Inflammatory macrophage treated with lipopolysaccharide for 4 hours (primary cell): ENCODE data around the gene MYL5.
A peak's percentile ranks its signal among the peaks of the same experiment; 100 is the strongest.

Experiments
- DNase-seq: peaks from one replicate; pipeline ENCODE4 v3.0.0-alpha.2; 2020

MYL5 gene

DNA sequence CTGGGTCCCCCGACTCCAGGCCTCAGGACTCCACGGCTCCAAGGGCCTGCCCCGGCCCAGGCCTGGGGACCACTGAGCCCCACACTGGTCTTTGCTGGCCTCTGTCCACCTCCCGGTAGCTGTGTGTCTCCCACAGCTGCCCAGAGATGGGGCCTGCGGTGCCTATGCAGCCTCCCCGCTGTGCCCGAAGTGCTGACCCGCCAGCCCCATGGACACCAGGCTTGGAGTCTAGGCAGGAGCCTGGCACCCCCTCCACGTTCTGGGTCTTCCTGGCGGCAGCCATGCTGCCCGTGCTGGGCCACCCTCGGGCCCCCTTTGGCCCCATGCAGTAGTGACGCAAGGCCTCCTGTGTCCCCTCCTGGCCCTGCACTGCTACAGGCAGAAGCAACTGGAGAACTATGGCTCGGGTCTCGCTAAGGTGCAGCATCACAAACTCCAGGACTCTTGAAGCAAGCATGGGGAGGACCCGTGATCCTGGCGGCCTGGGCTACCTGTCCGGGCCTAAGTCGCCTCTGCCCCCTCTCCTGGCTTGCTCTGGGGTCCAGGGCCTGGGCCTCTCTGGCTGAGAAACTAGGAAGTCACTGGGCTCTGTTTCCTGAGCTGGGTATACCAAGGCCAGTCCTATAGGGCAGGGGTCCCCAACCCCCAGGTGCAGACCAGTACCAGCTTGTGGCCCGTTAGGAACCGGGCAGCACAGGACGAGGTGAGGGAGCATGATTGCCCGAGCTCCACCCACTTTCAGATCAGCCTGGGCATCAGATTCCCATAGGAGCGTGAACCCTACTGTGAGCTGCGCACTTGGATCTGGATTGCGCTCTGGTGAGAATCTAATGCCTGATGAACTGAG, 917 bp downstream of the MYL5 start:
- DNase-seq = no peak

DNA sequence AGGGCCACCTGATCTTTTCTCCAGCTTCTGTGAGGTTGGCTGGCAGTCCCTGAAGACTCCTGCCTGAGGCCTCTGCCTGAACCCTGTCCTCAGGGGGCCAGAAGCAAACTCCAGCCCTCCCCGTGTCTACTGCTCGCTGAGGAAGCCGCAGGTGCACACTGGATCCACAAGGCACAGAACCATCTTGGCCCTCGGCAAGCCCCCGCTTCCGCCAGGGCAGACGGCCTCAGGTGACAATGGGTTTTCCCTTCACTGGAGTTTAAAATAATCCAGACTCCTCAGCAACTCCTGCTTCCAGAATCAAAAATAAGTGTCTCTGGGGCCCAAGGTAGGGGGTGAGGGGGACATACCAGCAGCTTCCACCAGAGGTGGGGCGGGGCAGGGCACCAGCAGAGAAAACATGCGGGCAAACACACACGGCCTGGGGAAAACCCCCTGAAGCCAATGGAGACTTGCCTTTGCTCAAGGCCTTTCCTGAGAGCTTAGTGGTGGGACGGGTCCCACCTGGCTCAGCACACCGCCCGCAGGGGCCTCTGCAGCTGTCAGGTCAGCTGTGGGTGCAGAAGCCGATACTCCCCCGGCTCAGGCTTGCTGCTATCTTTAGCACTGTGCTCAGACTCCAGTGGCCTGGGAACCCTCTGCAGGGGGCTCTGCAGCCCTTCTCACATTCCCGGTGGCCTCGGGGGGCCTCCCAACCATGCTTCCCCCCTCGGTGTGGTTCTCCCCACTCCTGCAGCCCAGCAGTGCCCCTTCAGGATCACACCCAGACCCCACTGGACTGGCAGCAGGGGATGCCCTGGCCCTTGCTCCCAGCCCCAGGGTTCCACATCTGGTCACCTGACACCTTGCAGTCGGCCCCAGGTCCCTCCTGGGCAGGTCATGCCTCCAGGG, 1.9 kb downstream of the MYL5 start:
- no peak for DNase-seq

DNA sequence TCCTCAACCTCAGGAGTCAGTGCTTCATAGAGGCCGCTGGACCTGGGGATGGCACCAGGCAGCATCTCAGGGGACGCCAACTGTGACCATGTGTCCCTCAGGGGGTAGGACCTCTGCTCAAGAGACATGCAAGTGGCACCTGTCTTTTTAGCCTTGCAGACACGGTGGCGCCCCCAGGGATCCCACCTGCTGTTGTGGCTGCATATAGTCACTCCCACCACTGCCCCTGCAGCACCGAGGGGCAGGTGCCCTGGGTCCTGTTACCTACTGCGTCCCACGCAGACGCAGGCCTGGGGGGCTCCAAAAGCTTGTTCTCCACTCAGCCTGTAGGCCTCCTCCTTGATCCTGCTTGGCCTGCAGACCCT, 2.5 kb downstream of the MYL5 start:
- DNase-seq = no peak

DNA sequence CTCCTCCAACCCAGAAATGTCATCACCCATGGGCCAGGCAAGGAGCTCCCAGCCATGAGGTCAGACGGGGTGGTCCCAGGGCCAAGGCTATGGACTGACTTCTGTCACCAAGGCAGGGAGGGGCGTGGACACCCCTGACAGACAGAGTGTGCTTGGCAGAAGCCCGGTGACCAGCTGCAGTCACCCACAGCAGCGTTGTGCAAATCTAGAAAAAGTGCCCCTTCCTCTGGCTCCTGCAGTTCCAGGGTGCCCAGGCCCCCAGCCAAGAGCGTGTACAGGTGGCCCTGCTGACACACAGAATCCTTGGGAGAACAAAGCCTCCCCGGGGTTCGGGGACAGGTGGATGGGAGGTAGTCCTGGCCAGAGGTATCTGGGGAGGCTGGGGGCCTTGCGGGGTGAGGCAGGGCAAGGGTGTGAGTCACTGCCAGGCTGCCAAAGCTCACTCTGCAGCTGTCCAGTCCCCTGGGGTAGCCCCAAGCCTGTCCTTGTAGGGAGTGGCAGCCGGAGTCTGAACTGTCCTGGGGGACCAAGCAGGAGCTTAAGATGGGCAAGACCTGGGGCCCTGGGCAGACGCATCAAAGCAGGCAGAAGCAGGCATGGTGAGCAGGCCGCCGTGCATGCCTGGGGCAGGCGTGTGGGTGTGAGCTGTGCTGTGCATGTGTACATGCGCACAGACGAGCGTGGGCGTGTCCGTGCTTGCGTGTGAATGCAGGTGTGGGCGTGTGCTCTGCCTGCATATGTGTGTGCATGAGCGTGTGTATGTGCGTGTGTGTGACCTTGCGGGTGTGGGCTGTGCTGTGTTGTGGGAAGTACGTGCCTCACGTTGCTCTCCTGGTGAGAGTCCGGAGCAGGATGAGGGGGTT, 3.3 kb downstream of the MYL5 start:
- DNase-seq = no peak

DNA sequence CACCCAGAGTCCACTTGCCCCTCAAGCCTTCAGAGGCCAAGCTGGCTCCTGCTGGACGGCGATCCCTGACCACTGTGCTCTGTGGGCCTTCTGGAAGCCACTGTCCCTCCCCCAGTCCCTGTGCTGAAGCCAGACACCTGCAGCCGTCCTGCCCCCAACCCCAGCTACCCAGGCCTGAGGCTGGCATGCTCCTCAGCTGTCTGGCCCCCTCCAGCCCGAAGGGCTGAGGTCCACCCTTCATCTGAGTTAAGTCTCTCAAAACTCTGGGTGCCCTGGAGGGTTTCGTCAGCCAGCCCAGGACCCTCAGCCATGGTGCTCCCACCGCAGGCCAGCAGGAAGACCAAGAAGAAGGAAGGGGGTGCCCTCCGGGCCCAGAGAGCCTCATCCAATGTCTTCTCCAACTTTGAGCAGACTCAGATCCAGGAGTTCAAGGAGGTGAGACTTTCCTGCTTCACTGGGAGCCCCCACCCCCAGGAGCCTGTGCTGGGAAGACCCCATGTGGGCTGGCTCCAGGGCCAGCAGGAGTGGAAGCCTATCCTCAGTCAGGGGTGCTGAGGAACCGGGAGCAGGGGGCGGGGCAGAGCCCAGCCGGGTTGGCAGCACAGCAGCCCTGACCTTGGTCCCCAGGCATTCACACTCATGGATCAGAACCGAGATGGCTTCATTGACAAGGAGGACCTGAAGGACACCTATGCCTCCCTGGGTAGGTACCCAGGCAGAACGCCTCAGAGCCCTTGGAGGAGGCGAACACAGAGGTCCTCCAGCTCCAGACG, 4.2 kb downstream of the MYL5 start:
- DNase-seq = no peak

DNA sequence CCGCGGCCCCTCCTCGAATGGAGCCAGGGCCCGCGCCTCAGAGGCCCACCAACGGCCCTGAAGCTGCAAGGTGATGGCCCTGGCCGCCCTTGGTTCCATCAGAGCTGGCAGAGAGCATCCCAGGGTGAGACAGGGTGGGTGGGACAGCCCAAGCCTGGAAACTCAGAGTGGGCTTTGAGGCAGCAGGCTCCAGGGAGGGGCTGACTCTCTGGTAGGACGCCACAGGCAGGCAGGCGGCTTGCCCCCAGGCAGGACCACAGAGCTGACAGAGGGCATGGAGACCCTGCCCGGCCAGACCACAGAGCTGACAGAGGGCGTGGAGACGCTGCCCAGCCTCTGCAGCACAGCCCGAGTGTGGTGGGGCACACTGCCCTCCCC, 4.8 kb downstream of the MYL5 start:
- DNase-seq = no peak

DNA sequence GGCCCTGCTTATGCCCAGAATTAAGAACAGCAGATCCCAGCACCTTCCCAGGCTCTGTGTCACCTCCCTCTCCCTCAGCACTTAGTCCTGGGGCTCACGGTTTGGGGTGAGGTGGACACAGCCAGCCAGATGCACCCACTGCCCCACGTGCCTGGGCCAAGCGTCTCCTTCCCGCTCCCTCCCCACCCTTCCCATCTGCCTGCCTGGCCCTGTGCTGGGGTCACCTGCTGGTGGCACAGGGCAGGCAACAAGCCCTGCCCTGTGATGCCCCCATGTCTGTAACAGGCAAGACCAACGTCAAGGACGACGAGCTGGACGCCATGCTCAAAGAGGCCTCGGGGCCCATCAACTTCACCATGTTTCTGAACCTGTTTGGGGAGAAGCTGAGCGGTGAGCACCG, 5.3 kb downstream of the MYL5 start:
- no peak for DNase-seq

DNA sequence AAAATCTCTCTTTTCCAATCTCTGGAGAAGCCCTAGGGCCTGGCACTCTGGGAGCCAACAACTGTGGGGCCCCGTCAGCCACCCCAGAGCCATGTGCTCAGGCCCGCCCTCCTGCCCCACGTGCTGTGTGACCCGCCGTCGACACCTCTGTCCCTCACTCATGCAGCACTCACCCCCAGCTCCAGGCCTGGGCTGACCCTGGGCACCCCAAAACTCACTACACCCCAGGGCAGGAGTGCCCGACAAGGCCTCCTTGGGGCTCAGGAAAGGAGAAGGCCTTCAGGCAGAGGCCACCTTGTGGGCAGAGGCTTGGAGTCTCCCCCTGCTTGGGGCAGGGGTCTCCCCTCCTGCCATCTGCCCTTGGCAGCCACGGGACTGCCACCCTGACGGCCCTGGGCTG, 5.7 kb downstream of the MYL5 start:
- DNase-seq = no peak

DNA sequence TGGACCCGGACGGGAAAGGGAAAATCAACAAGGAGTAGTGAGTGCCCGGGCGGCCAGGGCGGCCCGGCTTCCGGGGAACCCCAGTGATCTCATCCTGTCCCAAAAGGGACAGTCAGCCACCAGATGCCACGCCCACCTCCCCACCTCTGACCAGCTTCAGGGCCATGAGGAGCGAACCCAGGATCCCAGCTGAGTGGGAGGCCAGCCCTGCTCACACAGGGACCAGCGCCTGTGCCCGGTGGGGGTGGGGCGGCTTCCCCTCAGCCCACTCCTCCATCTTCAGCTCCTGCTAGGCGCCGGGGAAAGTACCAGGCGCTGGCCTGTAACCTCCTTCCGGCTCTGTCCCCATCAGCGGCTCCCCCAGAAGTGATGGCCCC, 6.2 kb downstream of the MYL5 start:
- peak; percentile 59 for DNase-seq

DNA sequence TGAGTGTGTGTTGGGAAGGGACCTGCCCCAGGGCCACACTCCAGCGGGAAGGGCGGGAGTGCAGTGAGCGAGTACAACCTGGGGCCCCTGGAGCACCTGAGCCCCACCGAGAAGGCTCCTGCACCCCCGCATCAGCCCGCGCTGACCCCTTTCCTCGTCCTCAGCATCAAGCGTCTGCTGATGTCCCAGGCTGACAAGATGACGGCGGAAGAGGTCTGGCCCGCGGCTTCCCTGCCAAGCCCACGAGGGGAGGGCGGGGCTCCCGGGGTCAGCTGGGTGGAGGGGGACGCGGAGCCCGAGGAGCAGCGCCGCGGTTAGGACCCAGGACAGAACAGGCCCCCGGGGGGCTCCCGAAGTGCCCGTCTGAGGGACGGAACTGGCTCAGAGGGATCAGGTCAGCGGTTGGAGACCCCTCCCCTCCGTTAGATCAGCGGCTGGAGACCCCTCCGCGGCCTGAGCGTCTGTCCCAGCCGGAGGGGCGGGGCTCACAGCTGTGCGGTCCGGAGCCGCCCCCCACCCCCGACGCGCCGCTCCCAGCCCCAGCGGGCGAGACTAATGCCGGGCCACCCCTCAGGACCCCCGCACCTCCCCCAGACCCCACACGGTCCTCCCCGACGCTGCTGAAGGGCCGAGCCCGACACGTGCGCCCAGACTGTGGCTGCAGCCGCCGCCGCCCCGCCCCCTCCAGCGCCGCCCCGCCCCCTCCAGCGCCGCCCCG, 6.7 kb downstream of the MYL5 start:
- peak; percentile 33 for DNase-seq

DNA sequence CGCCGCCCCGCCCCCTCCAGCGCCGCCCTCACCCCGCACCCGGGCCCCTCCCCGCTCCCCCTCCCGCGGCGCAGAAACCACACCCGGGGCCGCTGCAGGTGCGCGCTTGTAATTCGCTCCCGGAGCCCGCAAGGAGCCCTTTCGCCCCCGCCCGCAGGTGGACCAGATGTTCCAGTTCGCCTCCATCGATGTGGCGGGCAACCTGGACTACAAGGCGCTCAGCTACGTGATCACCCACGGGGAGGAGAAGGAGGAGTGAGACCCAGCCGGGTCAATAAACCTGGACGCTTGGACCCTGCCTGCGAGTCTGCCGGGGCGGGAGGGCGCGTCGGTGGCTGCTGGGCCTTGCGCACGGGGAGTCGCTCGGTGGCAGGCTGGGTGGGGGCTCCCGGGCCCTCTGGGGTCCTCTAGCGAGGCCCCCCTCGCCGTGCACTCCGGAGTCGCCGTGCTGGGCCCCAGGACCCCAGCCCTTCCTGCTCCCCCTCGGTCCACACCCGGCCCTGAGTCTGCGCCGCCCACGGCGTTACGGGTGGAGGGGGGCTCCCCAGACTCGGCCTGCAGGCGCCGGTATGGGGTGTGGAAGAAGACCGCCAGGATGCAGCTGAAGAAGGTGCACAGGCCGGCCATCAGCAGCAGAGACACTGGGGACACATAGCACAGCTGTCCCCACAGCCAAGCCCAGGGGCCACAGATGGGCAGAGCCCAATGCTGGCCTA, 7.6 kb downstream of the MYL5 start:
- DNase-seq = no peak

DNA sequence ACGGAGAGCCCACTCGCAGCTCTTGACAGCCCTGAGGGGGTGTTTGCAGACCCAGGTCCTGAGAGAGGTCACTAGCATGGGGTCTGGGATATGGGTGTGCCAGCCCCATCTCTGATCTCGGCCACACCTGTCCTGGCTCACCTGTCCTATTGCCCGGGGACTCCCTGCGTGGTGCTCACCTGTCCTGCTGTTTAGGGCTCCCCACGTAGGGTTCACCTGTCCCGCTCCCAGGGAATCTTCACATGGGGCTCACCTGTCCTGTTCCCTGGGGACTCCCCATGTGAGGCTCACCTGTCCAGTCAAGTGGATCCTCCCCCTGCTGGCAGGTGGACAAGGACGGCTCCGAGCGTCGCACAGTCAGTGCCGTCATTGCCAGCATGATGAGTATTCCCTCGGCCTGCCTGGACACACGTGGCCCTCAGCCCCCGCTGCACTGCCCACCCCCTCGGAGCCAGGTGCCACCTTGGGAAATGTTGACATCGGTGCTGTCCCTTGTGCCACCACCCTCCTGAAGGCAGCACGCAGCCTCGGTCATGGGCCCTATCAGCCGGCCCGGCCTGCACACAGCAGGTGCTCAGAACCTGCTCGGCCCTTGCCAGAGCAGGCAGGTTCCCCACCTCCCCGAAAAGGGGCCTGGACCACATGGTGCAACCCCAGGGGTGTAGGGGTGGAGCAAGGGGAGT, 8.3 kb downstream of the MYL5 start:
- DNase-seq = no peak

DNA sequence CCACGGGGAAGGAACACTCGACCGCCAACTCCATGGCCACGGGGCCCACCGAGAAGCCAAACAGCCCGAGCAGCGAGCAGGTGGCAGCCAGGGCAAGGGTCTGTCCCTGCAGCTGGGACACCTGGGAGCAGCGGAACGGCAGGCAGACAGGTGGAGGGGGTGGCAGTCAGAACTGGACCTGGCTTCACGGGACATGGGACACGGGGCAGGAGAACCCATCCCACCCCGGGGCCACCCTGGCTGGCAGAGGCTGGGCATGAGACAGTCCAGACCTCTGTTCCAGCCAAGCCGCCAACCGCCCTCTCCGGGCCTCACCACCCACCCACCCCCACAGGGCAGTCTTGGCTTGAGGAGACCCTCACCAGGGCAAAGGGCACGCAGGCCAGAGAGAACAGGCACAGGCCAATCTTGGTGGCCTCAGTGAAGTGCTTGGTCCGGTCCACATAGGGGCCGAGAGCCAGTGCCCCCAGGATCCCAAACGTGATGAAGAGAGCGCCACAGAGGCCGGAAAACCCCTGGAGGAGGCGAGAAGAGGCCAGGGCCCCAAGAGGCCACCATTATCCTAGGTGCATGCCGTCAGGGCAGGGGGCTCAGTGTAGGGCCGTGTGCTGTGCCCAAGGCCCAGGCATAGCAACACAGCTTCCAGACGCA, 9.0 kb downstream of the MYL5 start:
- DNase-seq = no peak

DNA sequence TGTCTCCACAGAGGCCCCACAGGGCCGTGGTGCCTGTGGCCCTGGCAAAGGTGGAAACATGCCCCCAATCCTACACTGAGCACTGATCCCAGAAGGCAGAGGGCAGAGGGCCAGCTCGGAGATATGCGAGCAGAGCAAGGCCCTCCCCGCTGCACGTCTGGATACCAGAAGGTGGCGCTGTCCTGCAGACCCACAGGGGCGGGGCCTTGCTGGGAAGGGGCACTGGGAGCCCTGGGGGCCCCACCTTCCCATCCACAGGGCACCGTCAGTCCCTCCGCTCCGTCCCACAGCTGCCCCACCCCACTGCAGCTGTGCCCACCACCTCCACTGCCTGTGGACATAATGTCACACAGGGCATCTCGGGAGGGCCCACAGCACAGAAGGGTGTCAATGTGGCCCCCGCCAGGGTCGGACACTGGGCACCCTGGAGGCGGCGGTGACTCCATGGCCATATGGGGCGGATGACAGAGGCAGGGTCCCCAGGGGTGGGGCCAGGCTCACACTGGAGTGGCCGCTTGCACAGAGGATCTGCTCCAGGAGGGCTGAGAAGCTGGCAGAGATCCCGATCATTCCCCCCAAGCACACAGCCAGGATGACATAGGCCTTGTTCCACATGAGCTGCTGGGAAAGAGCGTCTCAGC, 9.8 kb downstream of the MYL5 start:
- DNase-seq = peak; percentile 61

DNA sequence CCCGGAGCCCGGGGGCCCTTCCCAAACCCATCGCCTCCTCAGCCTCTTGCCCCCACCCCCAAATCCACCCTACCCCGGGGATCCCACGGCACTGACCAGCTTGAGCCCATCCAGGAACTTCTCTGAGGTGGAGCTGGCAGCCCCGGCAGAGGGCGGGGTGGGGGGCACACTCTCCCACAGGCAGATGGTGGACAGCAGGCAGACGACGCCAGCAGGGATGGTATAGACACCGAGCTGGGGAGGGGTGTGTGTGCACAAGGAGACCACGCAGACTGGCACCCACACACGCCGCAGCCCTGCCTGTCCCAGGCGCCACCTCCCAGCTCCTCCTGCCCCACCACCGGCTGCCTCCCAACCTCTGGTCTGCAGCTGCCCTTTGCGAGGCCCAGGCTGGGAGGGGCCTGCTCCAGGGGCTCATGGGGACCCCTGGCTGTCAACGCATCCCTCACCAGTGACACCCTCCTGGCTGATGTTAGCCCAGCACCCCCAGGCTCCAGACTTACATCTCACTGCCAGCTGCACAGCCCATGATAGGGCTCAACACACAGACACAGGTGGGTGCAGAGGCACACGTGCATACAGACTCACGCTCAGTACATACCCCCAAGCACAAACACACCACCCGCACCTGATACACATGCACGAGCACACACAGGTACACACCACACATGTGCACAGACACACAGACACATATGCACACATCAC, 10.4 kb downstream of the MYL5 start:
- no peak for DNase-seq

DNA sequence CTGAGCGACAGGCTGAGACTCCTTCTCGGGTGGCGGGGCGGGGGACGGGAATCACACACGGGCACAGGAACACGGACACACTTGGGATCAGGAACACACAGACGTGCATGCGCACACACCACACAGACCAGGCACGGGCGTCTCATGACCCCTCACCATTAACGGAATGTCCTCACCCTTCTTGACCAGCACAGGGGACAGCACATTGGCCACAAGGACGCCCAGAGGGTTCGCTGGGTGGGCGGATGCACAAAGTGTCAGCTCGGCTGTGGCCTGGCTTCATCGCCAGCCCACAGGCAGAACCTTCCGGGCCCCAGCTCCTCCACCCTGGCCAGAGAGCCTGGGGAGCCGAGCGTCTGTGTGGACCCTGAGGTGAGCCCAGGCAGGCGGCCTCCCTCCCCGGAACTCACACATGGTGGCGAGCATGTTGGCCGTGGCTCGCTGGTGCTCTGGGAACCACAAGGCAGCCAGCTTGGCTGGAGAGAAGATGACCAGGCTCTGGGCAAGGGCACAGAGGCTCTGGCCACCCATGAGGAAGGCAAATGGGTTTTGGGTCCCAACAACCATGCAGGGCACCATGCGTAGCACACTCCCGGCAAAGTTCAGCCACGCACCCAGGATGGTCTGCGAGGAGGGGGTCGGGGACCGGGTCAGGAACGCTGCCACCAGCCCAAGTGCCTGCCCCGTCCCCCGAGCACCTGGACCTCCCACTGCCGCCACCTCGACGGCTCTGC, 11.5 kb downstream of the MYL5 start:
- no peak for DNase-seq

DNA sequence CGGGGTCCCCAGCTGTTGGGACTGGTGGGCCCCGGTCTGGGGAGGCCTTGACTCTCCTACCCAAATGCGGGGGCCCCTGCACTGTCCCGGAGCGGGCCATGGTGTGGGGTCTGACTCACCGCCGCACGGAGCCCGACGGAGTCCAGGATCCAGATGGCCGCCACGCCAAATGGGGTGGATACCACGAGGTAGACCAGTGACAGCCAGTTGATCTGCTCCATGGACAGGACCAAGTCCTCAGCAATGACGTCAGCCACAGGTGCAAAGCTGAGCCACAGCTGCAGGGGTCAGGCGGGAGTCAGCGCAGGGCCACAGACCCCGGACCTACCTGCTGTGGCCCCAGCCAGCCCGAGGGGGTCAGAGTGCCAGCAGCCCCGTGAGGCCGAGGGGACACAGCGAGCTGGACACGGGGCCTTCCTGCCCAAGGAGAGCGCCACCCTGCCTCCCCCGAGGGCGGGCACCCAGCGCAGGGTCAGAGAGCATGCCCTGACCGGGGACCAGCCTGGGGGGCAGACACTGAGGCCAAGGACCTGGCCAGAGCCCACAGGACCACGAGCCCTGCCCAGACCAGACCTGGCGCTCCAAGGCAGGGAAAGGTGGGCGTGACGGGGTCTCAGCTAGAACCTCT, 12.2 kb downstream of the MYL5 start:
- DNase-seq = no peak
